Natural killer cell (primary cell): ENCODE results near the gene DNAL1. TPM values are rescaled to one million over a fixed set of nuclear protein-coding genes. Genes with fewer than 3 reads are reported as not detected.

Experiments
- ATAC-seq, 3 donors: fragments of 150-1000 bp in 2 of 3; fragments of 200-7000 bp in 1 of 3; cut with Tn5 transposase; 1 replicate in 1 of 3; 2 replicates in 2 of 3; pipeline ENCODE4 v1.10.0; 2021; ENCODE audit warnings: mild to moderate bottlenecking in 2 of 3, moderate library complexity in 2 of 3
- DNase-seq, 2 donors: peaks; one replicate each; pipeline versions ENCODE4 v3.0.0 to v3.0.0-alpha.2; 2013 to 2021; ENCODE audit warnings: mixed read lengths in 1 of 2
- H3K27ac ChIP-seq: one replicate; pipeline ENCODE4 v1.5.1; 2013; ENCODE audit warnings: mild to moderate bottlenecking, low read length
- H3K27me3 ChIP-seq: one replicate; pipeline ENCODE4 v1.6.1; 2013; ENCODE audit warnings: low read length; ENCODE audit not compliant: control insufficient read depth, insufficient read depth
- H3K36me3 ChIP-seq: one replicate; pipeline ENCODE4 v1.6.1; 2013; ENCODE audit warnings: low read length; ENCODE audit not compliant: control insufficient read depth, insufficient read depth
- H3K4me1 ChIP-seq: one replicate; pipeline ENCODE4 v1.6.1; 2013; ENCODE audit warnings: low read length; ENCODE audit not compliant: control insufficient read depth, insufficient read depth
- H3K4me3 ChIP-seq: one replicate; pipeline ENCODE4 v1.5.1; 2013; ENCODE audit warnings: low read length
- H3K9me3 ChIP-seq: one replicate; pipeline ENCODE4 v1.6.1; 2013; ENCODE audit warnings: low read length; ENCODE audit not compliant: control insufficient read depth, insufficient read depth
- H3K27ac Mint-ChIP-seq, 2 donors: one replicate each; pipeline ENCODE4 v1.8.0; 2022; ENCODE audit warnings: mild to moderate bottlenecking in 2 of 2, mixed read lengths in 2 of 2, moderate library complexity in 1 of 2
- H3K27me3 Mint-ChIP-seq, 2 donors: one replicate each; pipeline ENCODE4 v1.8.0; 2022; ENCODE audit warnings: low read depth in 2 of 2, mixed read lengths in 2 of 2
- H3K36me3 Mint-ChIP-seq: one replicate; pipeline ENCODE4 v1.8.0; 2022; ENCODE audit warnings: mixed read lengths
- H3K4me1 Mint-ChIP-seq, 2 donors: one replicate each; pipeline ENCODE4 v1.8.0; 2022; ENCODE audit warnings: mixed read lengths in 2 of 2
- H3K4me3 Mint-ChIP-seq: one replicate; pipeline ENCODE4 v1.8.0; 2022; ENCODE audit warnings: mild to moderate bottlenecking, moderate library complexity, mixed read lengths
- H3K9me3 Mint-ChIP-seq, 2 donors: one replicate each; pipeline ENCODE4 v1.8.0; 2022; ENCODE audit warnings: mixed read lengths in 2 of 2
- CTCF ChIP-seq: fragments of 200-600 bp; IDR thresholded peaks from one replicate; pipeline ENCODE4 v1.8.0; 2022; ENCODE audit warnings: antibody characterized with exemption
- WGBS: methylation state at CpG from one replicate; pipeline ENCODE4 v1.1.7; 2013; ENCODE audit warnings: missing lambda C conversion rate; ENCODE audit not compliant: insufficient coverage; 5-methylcytosine and 5-hydroxymethylcytosine counted together
- intact Hi-C: fragments of 100-400 bp; cut with micrococcal nuclease; formaldehyde crosslinking; loops from one replicate; pipeline ENCODE4 v1.14.2; 2022
- total RNA-seq, 4 donors: library from RNA; stranded (reverse); fragments of 120-200 nt in 1 of 4; gene quantifications; one replicate each; pipeline versions ENCODE4 v1.2.3 to v1.2.4, GENCODE V29; 2013 to 2022

Gene DNAL1
- total RNA-seq, 3 donors from 2014 or later (not counting 1 experiment from before 2014, with no cell fraction given) = 6.7 to 10.3 (median 10.1) TPM

- intact Hi-C loops = no loop called here
Observed at GRCh38 chr14:73722581-73722980, 77.8 kb downstream of the DNAL1 start.

GRCh38 chr14:73723406-73723796 is 78.6 kb downstream of the DNAL1 start:
- Mint-ChIP-seq H3K27ac (peak overlapping the region; percentile 9 to 56), H3K36me3 (peaks cover 10% of the 10 kb centered on the region), H3K4me1 (peaks cover under 1 to 8% of the 10 kb centered on the region in 2 donors), H3K27me3 (no peaks in the 10 kb centered on the region), H3K4me3 (no peak overlapping the region), H3K9me3 (no peaks in the 10 kb centered on the region)
- peaks cover 1% of the 10 kb centered on the region for H3K4me1 ChIP-seq
- ATAC-seq (no peak), DNase-seq (no peak)
- no peaks in the 10 kb centered on the region for H3K27me3 ChIP-seq
- intact Hi-C loops = no loop called here
- no peaks in the 10 kb centered on the region for H3K9me3 ChIP-seq
- TF ChIP-seq CTCF = no peak
- 83% methylated on average over 7 of the region's 7 CpGs for WGBS
- no peak overlapping the region for H3K4me3 ChIP-seq
- H3K36me3 ChIP-seq = peaks cover 89% of the 10 kb centered on the region
- no peak overlapping the region for H3K27ac ChIP-seq

More at GRCh38 chr14:73722581-73722980, 77.8 kb downstream of the DNAL1 start:
- Mint-ChIP-seq H3K4me3 (no peak overlapping the region), H3K27me3 (no peaks in the 10 kb centered on the region), H3K27ac (peak overlapping the region in 1 of 2 donors; percentile 34), H3K36me3 (peaks cover 10% of the 10 kb centered on the region), H3K9me3 (no peaks in the 10 kb centered on the region), H3K4me1 (peaks cover 0 to 5% of the 10 kb centered on the region in 2 donors)
- ATAC-seq (no peak), DNase-seq (no peak)
- H3K4me1 ChIP-seq = no peaks in the 10 kb centered on the region
- H3K27ac ChIP-seq = no peak overlapping the region
- over 99% methylated on average over 10 of the region's 10 CpGs for WGBS
- no peak overlapping the region for H3K4me3 ChIP-seq
- TF ChIP-seq CTCF = no peak
- H3K9me3 ChIP-seq = no peaks in the 10 kb centered on the region
- peaks cover 88% of the 10 kb centered on the region for H3K36me3 ChIP-seq
- H3K27me3 ChIP-seq = no peaks in the 10 kb centered on the region

GRCh38 chr14:73723797-73724661 is 79.2 kb downstream of the DNAL1 start:
- no peak overlapping the region for H3K4me3 ChIP-seq
- Mint-ChIP-seq H3K27me3 (no peaks in the 10 kb centered on the region), H3K4me3 (no peak overlapping the region), H3K36me3 (peaks cover 16% of the 10 kb centered on the region), H3K9me3 (no peaks in the 10 kb centered on the region), H3K4me1 (peaks cover 7 to 14% of the 10 kb centered on the region in 2 donors), H3K27ac (peak overlapping the region; percentile 9 to 56)
- H3K36me3 ChIP-seq = peaks cover 94% of the 10 kb centered on the region
- no peaks in the 10 kb centered on the region for H3K9me3 ChIP-seq
- peaks cover 7% of the 10 kb centered on the region for H3K4me1 ChIP-seq
- intact Hi-C loops = no loop called here
- H3K27me3 ChIP-seq = no peaks in the 10 kb centered on the region
- DNase-seq = no peak
- no peak overlapping the region for H3K27ac ChIP-seq
- 95% methylated on average over 11 of the region's 12 CpGs for WGBS
- no peak for TF ChIP-seq CTCF
- no peak for ATAC-seq
